Measurements from ENCODE around the gene MAN1C1. TPM values are rescaled to one million over a fixed set of nuclear protein-coding genes. Genes with fewer than 3 reads are reported as not detected.

MAN1C1 gene
- total RNA-seq, 1 experiment from 2014 or later = 1.2 TPM

DNA sequence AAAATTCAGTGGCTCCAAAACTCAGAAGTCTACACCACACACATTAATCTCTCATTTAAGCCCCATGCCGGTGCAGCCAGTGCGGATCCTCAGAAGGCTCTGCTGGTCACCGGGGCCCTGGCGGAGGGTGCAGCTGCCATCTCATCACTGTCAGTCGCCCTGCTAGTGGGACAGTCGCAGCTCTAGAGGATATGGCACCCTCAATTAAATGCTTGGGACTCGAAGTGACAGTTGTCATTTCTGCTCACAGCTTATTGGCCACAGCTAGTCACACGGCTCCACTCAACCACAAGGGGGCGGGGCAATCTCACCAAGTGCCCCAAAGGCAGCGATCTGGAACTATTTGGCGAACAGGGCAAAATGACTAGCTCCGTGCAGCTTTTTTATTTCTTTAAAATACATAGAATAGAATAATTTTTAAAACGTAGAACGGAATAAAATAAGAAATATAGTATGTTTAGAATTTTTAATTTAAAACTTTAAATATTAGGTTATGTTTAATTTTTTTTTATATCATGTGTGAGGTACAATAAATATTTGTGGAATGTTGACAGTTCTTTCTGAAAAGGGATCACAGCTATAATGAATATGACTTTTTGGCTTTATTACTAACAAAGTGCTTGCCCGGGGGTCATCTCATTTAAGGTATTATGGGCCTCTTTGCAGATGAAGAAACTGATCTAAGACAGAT lies 8.0 kb upstream of the MAN1C1 start:
- peak overlapping the region; percentile 77 for H3K4me2 ChIP-seq (ENCODE audit: low read length)

More for the DNA sequence above, 8.0 kb upstream of the MAN1C1 start:
- ATAC-seq = peak; percentile 98
- CTCF ChIA-PET = interaction anchor here (0.7 to 1.6 kb wide), 9 partner anchors 10 to 202 kb away, joined by 3 to 10 read pairs (median 4); no protein-coding TSS in a partner anchor
- peak; percentile 73 for DNase-seq (ENCODE audit: low read depth, low spot score)
- Histone ChIP-seq H3K79me2 (ENCODE audit: insufficient read depth, low read length) (no peaks in the 10 kb centered on the region), H3K27ac (ENCODE audit: low read depth, low read length) (no peak overlapping the region), H3K9ac (ENCODE audit: low read length) (no peak overlapping the region), H3K4me3 (replicated peaks in 1 of 2; ENCODE audit: low read depth in 1 of 2, low read length in 2 of 2) (peak overlapping the region in 1 of 2 experiments; percentile 30; a peak in 2 of 4 replicates), H3K9me3 (ENCODE audit: control insufficient read depth in 1 of 2, insufficient read depth in 1 of 2, low read depth in 1 of 2, low read length in 2 of 2) (no peaks in the 10 kb centered on the region), H3K36me3 (ENCODE audit: control insufficient read depth in 1 of 2, insufficient read depth in 2 of 2, low read length in 2 of 2) (no peaks in the 10 kb centered on the region), H2AFZ (ENCODE audit: low read depth, low read length, poor library complexity, severe bottlenecking) (peak overlapping the region; percentile 77), H3K9me2 (ENCODE audit: insufficient read depth) (no peaks in the 10 kb centered on the region), H4K20me1 (ENCODE audit: insufficient read depth) (no peaks in the 10 kb centered on the region), H3K4me1 (ENCODE audit: control insufficient read depth in 1 of 2, insufficient read depth in 2 of 2, low read length in 2 of 2) (peaks cover 0 to 9% of the 10 kb centered on the region in 2 experiments; a peak in 2 of 4 replicates), H3K27me3 (ENCODE audit: insufficient read depth, low read length) (peaks cover 11% of the 10 kb centered on the region; the same call in 1 of the 2 replicates)
- RAD21 ChIA-PET (ENCODE audit: low non-redundant PET in 1 of 2, low total read pairs in 2 of 2, uncharacterized antibody in 2 of 2, unreplicated experiment in 2 of 2) = interaction anchor here in 1 of 2 experiments (1.1 kb wide), 1 partner anchor 202 kb away, joined by 3 read pairs; no protein-coding TSS in a partner anchor
- TF ChIP-seq, protein P1, sequence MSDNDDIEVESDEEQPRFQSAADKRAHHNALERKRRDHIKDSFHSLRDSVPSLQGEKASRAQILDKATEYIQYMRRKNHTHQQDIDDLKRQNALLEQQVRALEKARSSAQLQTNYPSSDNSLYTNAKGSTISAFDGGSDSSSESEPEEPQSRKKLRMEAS (IDR thresholded peaks at IDR 0.05) = no peak
- TF ChIP-seq, protein P2, sequence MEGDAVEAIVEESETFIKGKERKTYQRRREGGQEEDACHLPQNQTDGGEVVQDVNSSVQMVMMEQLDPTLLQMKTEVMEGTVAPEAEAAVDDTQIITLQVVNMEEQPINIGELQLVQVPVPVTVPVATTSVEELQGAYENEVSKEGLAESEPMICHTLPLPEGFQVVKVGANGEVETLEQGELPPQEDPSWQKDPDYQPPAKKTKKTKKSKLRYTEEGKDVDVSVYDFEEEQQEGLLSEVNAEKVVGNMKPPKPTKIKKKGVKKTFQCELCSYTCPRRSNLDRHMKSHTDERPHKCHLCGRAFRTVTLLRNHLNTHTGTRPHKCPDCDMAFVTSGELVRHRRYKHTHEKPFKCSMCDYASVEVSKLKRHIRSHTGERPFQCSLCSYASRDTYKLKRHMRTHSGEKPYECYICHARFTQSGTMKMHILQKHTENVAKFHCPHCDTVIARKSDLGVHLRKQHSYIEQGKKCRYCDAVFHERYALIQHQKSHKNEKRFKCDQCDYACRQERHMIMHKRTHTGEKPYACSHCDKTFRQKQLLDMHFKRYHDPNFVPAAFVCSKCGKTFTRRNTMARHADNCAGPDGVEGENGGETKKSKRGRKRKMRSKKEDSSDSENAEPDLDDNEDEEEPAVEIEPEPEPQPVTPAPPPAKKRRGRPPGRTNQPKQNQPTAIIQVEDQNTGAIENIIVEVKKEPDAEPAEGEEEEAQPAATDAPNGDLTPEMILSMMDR (IDR thresholded peaks at IDR 0.05 in 2 of 3, conservative IDR thresholded peaks at IDR 0.05 in 1 of 3; ENCODE audit: borderline replicate concordance in 1 of 3, insufficient read depth in 1 of 3, low read depth in 2 of 3, low read length in 2 of 3) = peak in 1 of 3 experiments; percentile 41; a peak in 1 of 6 replicates
- TF ChIP-seq YY1 (IDR thresholded peaks at IDR 0.05; ENCODE audit: extremely low read depth, insufficient replicate concordance, low read depth, low read length) (peak; percentile 23), RAD21 (IDR thresholded peaks at IDR 0.05; ENCODE audit: low read depth) (peak; percentile 68)
- intact Hi-C loops (cut with micrococcal nuclease) = loop anchor here (2.0 kb wide), 1 partner anchor 40 kb away; no protein-coding TSS in a partner anchor
- BruUV-seq (replicated peaks) = no TSS peak
- POLR2A ChIA-PET = interaction anchor here (1.3 kb wide), 1 partner anchor 15 kb away, joined by 4 read pairs; no protein-coding TSS in a partner anchor

Measured in HCT116 (cell line).